Measurements from ENCODE around the gene BIRC7. TPM values are rescaled to one million over a fixed set of nuclear protein-coding genes. Genes with fewer than 3 reads are reported as not detected.

Gene BIRC7
- total RNA-seq, 2 donors from 2014 or later, result not detected

- DNase-seq, result no peak
- H3K27ac ChIP-seq, result no peak overlapping the region
- no peak for TF ChIP-seq CTCF (IDR thresholded peaks at IDR 0.05)
- no peaks in the 10 kb centered on the region for H3K9me3 ChIP-seq
- H3K27me3 ChIP-seq, result no peaks in the 10 kb centered on the region
- no peak overlapping the region for H3K9ac ChIP-seq (ENCODE audit: low read depth in 2 of 2, low read length in 2 of 2)
- no peaks in the 10 kb centered on the region for H3K36me3 ChIP-seq
- no peaks in the 10 kb centered on the region for H3K4me1 ChIP-seq
- intact Hi-C loops (cut with DNase I), result no loop called here
- H3K4me3 ChIP-seq, result no peak overlapping the region
Observed at GRCh38 chr20:63285636-63286615, 50.2 kb downstream of the BIRC7 start.

- H3K27me3 ChIP-seq, result no peaks in the 10 kb centered on the region
- H3K4me3 ChIP-seq, result no peak overlapping the region
- H3K4me1 ChIP-seq, result no peaks in the 10 kb centered on the region
- intact Hi-C loops (cut with DNase I), result no loop called here
- H3K9ac ChIP-seq (ENCODE audit: low read depth in 2 of 2, low read length in 2 of 2), result no peak overlapping the region
- no peaks in the 10 kb centered on the region for H3K9me3 ChIP-seq
- H3K27ac ChIP-seq, result no peak overlapping the region
- TF ChIP-seq CTCF (IDR thresholded peaks at IDR 0.05), result no peak
- DNase-seq, result no peak
- H3K36me3 ChIP-seq, result no peaks in the 10 kb centered on the region
Observed at GRCh38 chr20:63286781-63287696, 51.3 kb downstream of the BIRC7 start.

GRCh38 chr20:63287697-63288580, 52.2 kb downstream of the BIRC7 start:
- DNase-seq, result no peak

GRCh38 chr20:63288581-63289251, 53.0 kb downstream of the BIRC7 start:
- intact Hi-C loops (cut with DNase I), result no loop called here
- no peaks in the 10 kb centered on the region for H3K27me3 ChIP-seq
- DNase-seq, result no peak
- H3K4me3 ChIP-seq, result no peak overlapping the region
- no peak overlapping the region for H3K27ac ChIP-seq
- H3K9me3 ChIP-seq, result no peaks in the 10 kb centered on the region
- H3K4me1 ChIP-seq, result no peaks in the 10 kb centered on the region
- no peak for TF ChIP-seq CTCF (IDR thresholded peaks at IDR 0.05)
- H3K36me3 ChIP-seq, result no peaks in the 10 kb centered on the region
- H3K9ac ChIP-seq (ENCODE audit: low read depth in 2 of 2, low read length in 2 of 2), result no peak overlapping the region

More at GRCh38 chr20:63287697-63288580, 52.2 kb downstream of the BIRC7 start:
- intact Hi-C loops (cut with DNase I), result no loop called here
- no peaks in the 10 kb centered on the region for H3K36me3 ChIP-seq
- no peaks in the 10 kb centered on the region for H3K27me3 ChIP-seq
- H3K4me3 ChIP-seq, result no peak overlapping the region
- no peaks in the 10 kb centered on the region for H3K4me1 ChIP-seq
- H3K27ac ChIP-seq, result no peak overlapping the region
- no peak for TF ChIP-seq CTCF (IDR thresholded peaks at IDR 0.05)
- H3K9me3 ChIP-seq, result no peaks in the 10 kb centered on the region
- no peak overlapping the region for H3K9ac ChIP-seq (ENCODE audit: low read depth in 2 of 2, low read length in 2 of 2)

All from colonic mucosa (tissue), 4 donors.